ENCODE data around the gene OVAAL. TPM values are rescaled to one million over a fixed set of nuclear protein-coding genes. Genes with fewer than 3 reads are reported as not detected.
A peak's percentile ranks its signal among the peaks of the same experiment; 100 is the strongest.

Gene OVAAL
- total and polyA plus RNA-seq, 2 of the 8 experiments (the other 6 are each of a cell fraction or from before 2014, with no cell fraction given), result not detected

DNA sequence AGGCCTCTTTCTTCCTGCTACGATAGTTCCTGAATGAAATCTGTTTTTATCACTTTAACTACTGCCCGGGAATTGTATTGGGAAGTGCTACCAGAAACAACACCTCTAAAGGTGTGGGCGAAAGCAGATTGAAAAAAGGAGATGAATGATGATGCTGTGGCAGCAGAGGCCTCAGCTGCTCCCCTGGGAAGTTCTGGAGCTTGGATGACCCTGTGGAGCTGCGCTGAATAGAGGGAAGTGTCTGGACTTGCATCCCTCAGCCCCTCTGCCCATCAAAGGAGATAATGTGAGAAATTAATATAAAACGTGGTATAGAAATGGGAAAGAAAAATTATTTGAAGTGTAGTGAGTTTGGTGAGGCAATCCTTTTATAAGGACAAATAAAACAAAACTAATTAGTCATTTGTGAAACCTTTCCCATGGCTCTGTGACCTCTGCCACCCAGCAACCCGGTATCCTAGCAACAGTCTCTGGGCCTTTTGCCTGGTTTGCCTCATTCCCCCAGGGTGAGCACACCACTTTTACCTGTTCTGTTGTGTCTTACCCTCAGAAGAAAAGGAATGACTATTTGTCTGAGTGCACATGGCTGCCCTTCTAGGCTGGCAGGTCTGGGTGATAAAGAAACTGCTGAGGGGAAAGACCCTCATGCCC lies 21.3 kb downstream of the OVAAL start:
- DNase-seq (ENCODE audit: low read depth in 1 of 2, low spot score in 2 of 2) (no peak), FAIRE-seq (no peak)
- no peak overlapping the region for H3K23ac ChIP-seq (ENCODE audit: insufficient read length)
- H4K91ac ChIP-seq (replicated peaks; ENCODE audit: insufficient read length, low read length), result no peak overlapping the region
- no peak overlapping the region for H3K9ac ChIP-seq (replicated peaks in 1 of 4; ENCODE audit: extremely low read depth in 1 of 4, low read depth in 3 of 4, low read length in 3 of 4)
- 0 out of 2 replicates have a peak overlapping the region, but pooled peaks have one; percentile 33 for H2AFZ ChIP-seq (ENCODE audit: low read length)
- no peak overlapping the region for H4K5ac ChIP-seq (ENCODE audit: insufficient read length, low read depth, low read length)
- H2BK15ac ChIP-seq (ENCODE audit: low read length), result no peak overlapping the region
- H3K56ac ChIP-seq (replicated peaks; ENCODE audit: insufficient read length, low read depth, low read length), result peak overlapping the region; percentile 13
- H4K8ac ChIP-seq (ENCODE audit: extremely low read depth, insufficient read depth, low read length), result no peak overlapping the region
- no peak overlapping the region for H3K4ac ChIP-seq (replicated peaks; ENCODE audit: insufficient read length, low read depth, low read length)
- no peaks in the 10 kb centered on the region for H3K36me3 ChIP-seq (ENCODE audit: control insufficient read depth in 2 of 4, insufficient read depth in 4 of 4, low read length in 3 of 4)
- no peaks in the 10 kb centered on the region for H3K4me1 ChIP-seq (replicated peaks in 1 of 4; ENCODE audit: control insufficient read depth in 3 of 4, insufficient read depth in 4 of 4, low read length in 3 of 4)
- H3K4me3 ChIP-seq (ENCODE audit: extremely low read depth in 1 of 4, insufficient read depth in 2 of 4, low read depth in 3 of 4, low read length in 4 of 4), result no peak overlapping the region
- no peaks in the 10 kb centered on the region for H3K79me1 ChIP-seq (ENCODE audit: low read depth, low read length)
- H3K27ac ChIP-seq (ENCODE audit: low read depth, low read length), result no peak overlapping the region
- WGBS, 2 experiments (ENCODE audit: extremely low coverage in 1 of 2, insufficient coverage in 1 of 2, insufficient read length in 1 of 2, insufficient replicate concordance in 2 of 2, low coverage in 1 of 2, low lambda C conversion rate in 2 of 2, missing lambda C conversion rate in 1 of 2), result 66 to 100% methylated on average over 1 to 6 of the region's 6 CpGs
- no peak overlapping the region for H2BK12ac ChIP-seq (ENCODE audit: low read depth, low read length)
- no peaks in the 10 kb centered on the region for H3K9me3 ChIP-seq (ENCODE audit: insufficient read depth in 2 of 2, low read depth in 1 of 2, low read length in 1 of 2)
- ChIA-PET CTCF (ENCODE audit: partially characterized antibody) (no interaction called here), POLR2A (ENCODE audit: partially characterized antibody) (no interaction called here)
- H3K27me3 ChIP-seq (replicated peaks in 1 of 4; ENCODE audit: control insufficient read depth in 3 of 4, extremely low read depth in 1 of 4, insufficient read depth in 3 of 4, low read length in 3 of 4), result no peaks in the 10 kb centered on the region
- H4K20me1 ChIP-seq (replicated peaks in 1 of 2; ENCODE audit: control insufficient read depth in 1 of 2, insufficient read depth in 2 of 2, low read length in 2 of 2), result no peaks in the 10 kb centered on the region
- H3K23me2 ChIP-seq (ENCODE audit: low read depth, low read length), result no peaks in the 10 kb centered on the region
- no peaks in the 10 kb centered on the region for H3K79me2 ChIP-seq (ENCODE audit: control insufficient read depth in 1 of 2, insufficient read depth in 2 of 2, low read length in 2 of 2)
- no peak overlapping the region for H2BK120ac ChIP-seq (replicated peaks; ENCODE audit: low read depth, low read length)
- H3K4me2 ChIP-seq (ENCODE audit: insufficient read depth in 1 of 2, low read depth in 2 of 2, low read length in 2 of 2), result no peak overlapping the region
- H2BK20ac ChIP-seq (ENCODE audit: low read length), result no peak overlapping the region
- TF ChIP-seq TBP (IDR thresholded peaks at IDR 0.05; ENCODE audit: low read depth, low read length), result no peak
- no peak for TF ChIP-seq BCL11A (IDR thresholded peaks at IDR 0.05; ENCODE audit: low read depth in 2 of 2, low read length in 2 of 2)
- no peak for TF ChIP-seq KDM4A (IDR thresholded peaks at IDR 0.05; ENCODE audit: low read depth, low read length, severe bottlenecking)
- TF ChIP-seq POU5F1 (IDR thresholded peaks at IDR 0.05; ENCODE audit: low read depth, low read length), result no peak
- TF ChIP-seq CBX5 (IDR thresholded peaks at IDR 0.05; ENCODE audit: low read depth, low read length), result no peak
- no peak for TF ChIP-seq TCF12 (IDR thresholded peaks at IDR 0.05; ENCODE audit: low read depth, low read length)
- TF ChIP-seq KDM5A (IDR thresholded peaks at IDR 0.05; ENCODE audit: low read length), result no peak
- TF ChIP-seq RXRA (IDR thresholded peaks at IDR 0.05; ENCODE audit: insufficient read depth, low read depth, low read length), result no peak
- TF ChIP-seq YY1 (IDR thresholded peaks at IDR 0.05; ENCODE audit: low read depth, low read length), result no peak
- TF ChIP-seq GTF2F1 (IDR thresholded peaks at IDR 0.05; ENCODE audit: borderline replicate concordance, low read depth, low read length), result no peak
- no peak for TF ChIP-seq SIRT6 (IDR thresholded peaks at IDR 0.05; ENCODE audit: low read length)
- no peak overlapping the region for H2BK5ac ChIP-seq (ENCODE audit: low read depth, low read length)
- H3K14ac ChIP-seq (ENCODE audit: insufficient read length), result no peak overlapping the region
- H3K18ac ChIP-seq (ENCODE audit: extremely low read depth, low read length), result no peak overlapping the region
- H2AK5ac ChIP-seq (ENCODE audit: low read depth, low read length), result no peak overlapping the region
